Cortex of kidney (tissue), 1 donor: ENCODE measurements around the gene MTG1.
"Not testable (repeated sequence)": the region's sequence is repeated elsewhere in the genome, so short reads cannot be mapped to it uniquely, and the experiment has no call there.

Experiments used
- DNase-seq: peaks from one replicate; lab custom pipeline; 2025; lab: John Stamatoyannopoulos, UW

The MTG1 gene

DNA sequence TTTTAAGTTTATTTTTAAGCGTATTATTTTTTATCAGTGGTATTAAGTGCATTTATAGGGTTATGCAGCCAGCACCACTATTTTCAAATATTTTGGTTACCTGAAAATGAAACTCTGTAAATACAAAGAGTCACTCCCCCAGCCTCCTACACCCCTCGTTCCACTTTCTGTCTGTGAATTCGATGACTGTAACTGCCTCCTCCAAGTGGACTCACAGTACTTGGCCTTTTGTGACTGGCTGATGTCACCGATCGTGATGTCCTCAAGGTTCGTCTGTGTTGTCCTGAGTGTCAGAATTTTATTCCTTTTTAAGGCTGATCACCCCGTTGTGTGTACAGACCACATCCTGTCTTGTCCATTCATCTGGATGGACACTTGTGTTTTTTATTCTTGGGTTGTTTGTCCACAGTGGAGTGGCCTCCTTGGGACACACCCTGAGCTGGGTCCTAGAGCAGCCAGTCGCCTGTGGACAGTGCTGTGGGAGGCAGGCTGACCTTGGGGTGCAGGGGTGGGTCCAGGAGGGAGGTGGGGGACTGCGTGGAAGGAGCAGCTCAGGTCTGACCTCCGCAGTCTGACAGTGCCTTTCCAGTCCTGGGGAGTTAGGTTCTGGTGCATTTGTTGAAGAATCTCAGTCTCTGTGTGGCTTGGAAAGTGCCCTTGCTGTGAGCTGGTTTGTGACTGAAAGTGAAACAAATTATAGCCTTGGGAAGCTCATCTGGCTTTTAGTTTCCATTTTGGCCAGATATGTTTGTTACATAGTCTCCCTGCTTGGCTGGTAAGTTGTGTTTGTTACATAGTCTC, 6.9 kb downstream of the MTG1 start:
- DNase-seq = no peak

DNA sequence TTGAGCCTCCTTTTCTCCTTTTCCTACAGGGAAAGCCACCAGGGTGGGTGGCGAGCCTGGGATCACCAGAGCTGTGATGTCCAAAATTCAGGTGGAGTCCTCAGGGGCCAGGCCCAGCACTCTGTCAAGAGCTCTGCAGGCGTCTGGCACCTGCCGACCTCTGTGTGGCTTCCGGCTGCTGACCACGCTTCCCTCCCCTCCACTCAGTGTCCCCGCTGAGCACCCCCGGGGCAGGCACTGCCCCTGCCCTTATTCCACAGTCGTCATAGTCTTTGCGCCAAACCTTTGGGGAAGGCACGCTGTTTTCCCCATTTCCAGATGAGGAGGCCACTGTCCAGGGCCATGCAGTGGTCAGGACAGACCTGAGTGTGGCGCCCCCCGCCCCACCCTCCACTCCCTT, 7.5 kb downstream of the MTG1 start:
- no peak for DNase-seq

DNA sequence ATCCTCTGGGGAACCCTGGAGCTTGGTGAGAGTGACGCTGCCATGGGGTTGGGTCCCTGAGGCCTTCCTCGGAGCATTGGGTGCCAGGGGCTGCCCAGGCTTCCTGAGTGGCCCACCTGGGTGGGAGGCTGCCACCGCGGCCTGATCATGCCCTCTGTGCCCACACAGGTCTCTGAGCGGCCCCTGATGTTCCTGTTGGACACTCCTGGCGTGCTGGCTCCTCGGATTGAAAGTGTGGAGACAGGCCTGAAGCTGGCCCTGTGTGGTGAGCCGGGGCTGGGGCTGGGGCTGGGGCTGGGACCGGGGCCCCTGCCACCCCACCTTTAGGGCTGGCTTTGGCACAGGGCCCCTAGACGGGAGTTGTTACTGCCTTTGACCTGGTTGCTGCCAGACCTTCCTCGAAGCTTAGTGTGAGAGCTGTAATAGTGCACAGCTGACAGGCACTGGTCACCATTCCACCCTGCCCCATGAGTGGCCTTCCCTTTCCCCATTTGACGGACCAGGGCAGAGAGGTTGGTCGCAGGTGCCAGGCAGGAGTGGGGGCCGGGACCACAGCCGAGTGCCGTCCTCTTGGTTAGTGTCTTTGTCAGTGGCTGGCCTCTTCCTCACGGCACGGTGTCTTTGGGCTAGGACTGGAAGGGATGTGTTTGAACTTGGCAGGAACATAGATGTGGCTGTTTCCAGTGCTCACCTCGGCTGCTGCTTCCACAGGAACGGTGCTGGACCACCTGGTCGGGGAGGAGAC, 8.2 kb downstream of the MTG1 start:
- DNase-seq = no peak

DNA sequence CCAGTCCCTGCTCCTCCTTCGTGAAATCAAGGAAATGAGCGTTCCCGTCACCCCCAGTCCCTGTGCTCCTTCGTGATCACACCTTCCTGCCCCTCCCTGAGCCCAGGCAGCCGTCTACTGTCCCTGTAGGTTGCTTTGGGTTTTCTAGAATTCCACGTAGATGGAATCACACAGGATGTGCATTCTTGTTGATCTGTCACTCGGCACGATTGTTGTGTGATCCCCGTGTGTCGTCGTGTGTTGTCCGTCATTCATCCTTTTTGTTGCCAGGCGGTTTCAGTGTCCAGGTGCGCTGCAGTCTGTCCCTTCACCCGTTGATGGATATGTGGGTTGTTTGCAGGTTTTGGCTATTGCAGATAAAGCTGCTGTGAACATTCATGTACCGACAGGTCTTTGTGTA, 9.4 kb downstream of the MTG1 start:
- DNase-seq = no peak

DNA sequence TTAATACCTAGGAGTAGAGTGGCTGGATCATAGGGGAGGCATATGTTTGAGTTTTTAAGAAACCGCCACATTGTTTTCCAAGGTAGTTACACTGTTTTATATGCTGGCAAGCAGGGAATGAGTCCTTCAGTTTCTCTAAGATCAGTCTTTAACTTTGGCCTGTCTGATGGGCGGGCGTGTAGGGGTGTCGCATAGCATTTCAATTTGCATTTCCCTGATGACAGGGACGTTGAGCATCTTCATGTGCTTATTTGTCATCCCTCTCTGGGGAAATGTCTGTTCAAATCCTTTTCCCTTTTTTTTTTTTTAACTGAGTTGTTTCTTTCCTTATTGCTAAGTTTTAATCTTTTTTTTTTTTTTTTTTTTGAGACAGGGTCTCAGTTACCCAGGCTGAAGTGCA, 9.8 kb downstream of the MTG1 start:
- DNase-seq = no peak

DNA sequence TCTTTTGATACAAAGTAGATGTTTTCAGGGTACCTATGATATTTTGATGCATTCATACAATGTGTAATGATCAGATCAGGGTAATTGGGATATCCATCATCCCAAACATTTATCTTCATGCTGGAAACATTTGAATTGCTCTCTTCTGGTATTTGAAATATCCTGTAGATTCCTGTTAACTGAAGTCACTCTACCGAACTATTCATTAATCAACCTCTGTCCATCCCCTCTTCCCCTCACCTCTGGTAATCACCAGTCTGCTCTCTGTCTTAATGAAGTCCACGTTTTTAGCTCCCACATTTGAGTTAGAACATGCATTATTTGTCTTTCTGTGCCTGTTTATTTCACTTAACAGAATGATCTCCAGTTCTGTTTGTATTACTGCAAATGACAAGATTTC, 11.3 kb downstream of the MTG1 start:
- no peak for DNase-seq

DNA sequence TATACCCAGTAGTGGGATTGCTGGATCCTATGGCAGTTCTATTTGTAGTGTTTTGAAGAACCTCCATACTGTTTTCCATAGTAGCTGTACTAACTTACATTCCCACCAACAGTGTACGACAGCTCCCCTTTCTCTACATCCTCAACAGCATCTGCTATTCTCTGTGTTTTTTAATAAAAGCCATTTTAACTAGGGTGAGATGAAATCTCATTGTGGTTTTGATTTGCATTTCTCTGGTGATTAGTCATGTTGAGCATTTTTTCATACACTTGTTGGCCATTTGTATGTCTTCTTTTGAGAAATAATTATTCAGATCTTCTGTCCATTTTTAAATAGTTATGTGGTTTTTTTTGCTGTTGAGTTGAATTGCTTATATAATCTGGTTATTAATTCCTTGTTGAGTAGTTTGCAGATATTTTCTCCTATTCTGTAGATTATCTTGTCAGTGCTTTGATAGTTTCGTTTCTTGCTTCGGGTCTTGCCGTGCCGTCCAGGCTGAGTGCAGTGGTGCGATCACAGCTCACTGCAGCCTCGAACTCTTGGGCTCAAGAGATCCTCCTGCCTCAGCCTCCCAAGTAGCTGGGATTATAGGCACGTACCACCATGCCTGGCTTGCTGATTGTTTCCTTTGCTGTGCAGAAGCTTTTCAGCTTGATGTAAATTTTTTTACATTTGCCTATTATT, 12.0 kb downstream of the MTG1 start:
- DNase-seq = no peak

DNA sequence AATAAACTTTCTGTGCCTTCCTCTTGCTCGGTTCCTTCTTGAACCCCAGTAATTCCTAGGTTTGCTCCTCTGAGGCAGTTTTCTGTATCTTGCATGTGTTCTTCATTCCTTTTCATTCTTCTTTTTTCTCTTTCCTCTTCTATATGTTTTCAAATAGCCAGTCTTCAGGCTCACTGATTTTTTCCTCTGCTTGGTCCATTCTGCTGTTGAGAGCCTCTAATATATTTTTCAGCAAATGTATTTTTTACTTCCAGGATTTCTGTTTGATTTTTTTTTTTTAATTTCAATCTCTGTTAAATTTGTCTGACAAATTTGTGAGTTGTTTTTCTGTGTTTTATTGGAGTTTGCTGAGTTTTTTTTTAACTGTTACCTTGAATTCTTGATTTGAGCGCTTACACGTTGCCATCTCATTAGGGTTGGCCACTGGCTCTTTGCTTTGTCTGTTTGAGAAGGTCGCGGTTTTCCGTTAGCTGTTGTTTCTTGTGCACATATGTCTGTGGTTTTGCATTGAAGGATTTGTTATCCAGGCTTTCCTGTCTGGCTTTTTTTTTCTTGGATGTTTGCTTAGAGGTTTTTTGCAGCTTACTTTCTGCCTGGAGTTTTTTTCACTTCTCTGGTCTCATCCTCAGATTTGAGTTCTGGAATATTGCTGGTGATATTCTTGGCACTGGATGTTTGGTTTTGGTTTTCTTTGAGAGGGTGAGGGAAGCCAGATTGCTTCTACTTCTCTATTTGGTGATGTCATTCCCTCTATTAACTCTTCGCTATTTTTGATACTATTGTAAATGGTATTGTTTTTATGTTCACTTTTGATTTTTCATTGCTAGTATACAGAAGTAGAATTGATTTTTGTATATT, 17.8 kb downstream of the MTG1 start:
- DNase-seq = no peak

DNA sequence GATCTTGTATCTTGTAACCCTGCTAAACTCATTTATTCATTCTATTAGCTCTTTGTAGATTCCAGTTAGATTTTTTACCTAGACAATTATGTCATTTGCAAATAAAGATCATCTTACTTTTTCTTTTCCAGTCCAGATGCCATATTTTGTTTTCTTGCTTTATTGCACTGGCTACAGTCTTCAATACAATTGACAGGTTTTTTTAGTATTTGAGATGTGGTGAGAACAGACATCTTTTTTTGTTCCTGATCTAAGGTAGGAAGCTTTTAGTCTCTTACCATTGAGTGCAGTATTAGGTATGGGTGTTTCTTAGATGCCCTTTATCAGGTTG, 18.4 kb downstream of the MTG1 start:
- DNase-seq = no peak

DNA sequence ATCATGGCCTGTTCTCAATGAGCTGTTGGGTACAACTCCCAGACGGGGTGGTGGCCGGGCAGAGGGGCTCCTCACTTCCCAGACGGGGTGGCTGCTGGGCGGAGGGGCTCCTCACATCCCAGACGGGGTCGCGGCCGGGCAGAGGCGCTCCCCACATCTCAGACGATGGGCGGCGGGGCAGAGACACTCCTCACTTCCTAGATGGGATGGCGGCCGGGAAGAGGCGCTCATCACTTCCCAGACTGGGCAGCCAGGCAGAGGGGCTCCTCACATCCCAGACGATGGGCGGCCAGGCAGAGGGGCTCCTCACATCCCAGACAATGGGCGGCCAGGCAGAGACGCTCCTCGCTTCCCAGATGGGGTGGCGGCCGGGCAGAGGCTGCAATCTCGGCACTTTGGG, 20.4 kb downstream of the MTG1 start:
- not testable (repeated sequence) for DNase-seq

DNA sequence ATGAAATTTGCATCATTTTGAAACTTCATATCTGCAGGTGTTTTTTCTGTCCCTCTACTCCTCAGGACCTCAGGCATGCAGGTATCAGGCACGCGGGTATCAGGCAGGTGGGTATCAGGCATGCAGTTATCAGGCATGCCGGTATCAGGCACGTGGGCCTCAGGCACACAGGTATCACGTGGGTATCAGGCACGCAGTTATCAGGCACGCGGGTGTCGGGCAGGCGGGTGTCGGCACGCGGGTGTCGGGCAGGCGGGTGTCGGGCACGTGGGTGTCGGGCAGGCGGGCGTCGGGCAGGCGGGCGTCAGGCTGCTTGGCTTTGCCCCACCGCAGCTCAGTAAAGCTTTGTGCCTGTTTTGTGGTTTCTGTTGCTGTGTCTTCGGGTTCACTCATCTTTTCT, 21.8 kb downstream of the MTG1 start:
- no peak for DNase-seq

DNA sequence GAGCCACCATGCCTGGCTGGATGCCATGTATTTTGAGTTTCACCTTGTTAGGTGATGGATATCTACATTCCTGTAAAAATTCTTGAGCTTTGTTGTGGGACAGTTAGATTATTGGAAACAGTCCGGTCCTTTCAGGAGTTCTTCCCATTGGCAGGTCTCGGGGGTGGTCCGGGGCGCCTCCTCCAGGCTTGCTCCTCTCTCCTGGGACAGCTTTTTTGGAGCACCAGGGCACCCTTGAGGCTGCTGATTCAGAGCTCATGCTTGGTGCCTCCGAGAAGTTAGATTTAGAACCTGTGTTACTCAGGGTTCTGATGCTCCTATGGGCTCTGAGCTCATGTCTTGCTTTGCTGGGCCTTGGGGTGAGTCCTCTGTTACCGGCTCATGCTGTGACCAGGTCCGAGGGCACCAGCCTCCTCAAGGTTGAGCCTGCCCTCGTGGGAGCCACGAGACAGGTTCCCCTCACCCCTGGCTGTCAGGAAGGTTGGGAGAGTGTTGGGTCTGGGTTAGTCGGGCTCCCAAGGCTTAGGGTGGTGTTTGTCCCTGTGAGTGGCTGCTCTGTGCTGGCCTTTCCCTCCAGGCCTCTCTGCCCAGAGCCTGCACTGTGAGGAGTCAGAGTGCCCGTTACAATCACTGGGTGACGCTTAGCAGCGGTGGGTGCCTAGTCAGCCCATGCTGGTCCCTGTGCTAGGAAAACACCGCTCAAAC, 24.5 kb downstream of the MTG1 start:
- no peak for DNase-seq

DNA sequence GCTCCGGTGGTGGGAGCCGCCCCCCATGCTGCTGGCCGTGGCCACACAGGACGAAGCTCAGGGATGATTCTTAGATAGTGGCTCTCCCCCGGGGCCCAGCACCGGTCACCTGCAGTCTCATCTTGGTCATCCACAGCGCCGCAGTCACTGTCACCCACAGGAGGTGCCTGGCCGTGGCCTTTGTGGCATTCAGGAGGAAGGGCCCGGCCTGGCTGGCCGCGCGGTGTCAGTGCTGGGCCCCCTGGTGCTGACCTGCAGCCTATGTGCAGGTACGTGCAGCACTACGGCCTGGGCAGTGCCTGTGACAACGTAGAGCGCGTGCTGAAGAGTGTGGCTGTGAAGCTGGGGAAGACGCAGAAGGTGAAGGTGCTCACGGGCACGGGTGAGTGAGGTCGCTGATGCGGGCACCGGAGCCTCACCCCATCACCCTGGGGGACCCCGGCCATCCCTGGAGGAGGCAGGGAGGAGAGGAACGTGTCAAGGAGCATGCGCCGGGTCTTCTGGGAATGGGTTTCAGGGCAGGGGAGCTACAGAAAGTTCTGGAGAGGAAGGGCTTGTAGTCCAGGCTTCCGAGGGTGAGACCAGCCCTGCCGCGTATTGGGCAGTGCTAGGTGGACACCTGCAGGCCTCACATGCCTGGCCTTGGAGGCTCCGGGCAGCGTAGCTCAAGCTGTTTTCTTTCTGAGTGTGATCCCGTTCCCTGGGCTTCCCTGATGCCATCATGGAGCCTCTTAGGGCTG, 25.4 kb downstream of the MTG1 start:
- no peak for DNase-seq

DNA sequence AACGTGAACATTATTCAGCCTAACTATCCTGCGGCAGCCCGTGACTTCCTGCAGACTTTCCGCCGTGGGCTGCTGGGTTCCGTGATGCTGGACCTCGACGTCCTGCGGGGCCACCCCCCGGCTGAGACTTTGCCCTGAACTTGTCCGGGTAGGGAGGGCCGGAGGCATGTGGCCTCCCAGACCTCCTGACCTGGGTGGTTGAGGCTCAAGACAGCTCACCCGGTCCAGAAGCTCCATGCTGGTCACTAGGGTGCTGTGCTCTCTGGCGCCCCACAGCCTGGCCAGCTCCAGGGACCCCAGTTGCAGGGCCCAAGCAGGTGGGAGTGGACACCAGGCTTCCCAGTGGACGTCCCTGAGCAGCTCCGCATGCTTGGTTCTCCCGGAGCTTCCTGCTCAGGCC, 26.1 kb downstream of the MTG1 start:
- DNase-seq = no peak

DNA sequence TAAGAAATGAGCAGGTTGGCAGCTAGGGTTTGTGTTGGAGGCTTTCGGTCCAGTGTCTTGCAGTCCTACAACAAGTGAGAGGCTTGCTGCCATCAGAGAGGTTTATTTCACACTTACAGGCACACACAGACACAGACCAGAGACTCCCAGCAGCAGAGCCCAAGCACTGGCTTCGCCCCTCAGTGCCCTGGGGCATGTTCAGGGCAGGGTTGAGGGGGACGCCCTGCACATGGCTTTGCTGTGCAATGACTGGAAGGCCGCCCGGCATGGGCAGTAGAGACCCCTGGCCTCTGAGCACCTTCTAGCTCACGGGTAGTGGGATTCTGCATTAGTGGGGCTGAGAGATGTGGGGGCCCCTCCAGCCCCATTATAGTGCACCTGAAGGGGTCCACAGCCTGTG, 26.6 kb downstream of the MTG1 start:
- DNase-seq = no peak

DNA sequence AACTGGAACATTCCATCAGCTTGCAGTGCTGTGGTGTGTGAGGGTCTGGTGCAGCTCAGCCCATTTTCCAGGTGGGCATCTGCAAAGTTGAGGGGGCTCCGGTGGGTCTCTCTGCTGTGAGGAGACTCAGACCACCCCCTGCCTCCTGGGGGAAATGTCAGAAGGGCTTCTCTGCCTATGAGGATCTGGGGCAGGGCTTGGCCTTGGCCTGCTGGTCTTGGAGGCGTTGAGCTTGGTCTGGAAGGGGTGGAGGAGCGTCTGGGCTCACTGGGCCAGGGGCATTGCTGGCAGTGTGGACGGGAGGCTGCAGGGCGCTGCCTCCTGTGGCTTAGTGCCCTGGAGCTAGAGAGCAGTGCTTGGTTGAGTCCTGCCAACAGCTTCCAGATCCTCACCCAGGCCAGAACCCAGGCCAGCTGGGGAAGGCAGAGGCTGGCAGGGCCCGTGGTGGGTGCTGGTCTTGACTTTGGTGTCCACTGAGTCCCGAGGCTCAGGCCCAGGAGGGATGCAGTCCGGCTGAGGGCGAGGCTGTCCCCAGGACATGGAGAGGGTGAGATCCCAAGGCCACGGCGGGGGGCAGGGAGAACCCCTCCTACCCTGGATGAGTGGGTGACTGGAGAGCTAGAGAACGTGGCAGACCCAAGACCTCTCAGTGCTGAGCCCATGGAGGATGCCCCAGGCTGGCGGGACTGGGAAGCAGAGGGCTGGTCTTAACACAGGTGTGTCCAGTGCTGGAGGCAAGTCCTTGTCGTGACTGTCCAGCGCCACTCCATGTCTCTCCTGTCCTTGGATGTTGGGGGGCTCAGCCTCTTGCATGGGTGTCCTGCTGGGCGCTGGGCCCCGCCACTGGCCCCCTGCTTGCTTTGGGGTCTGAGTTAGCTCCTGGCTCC, 27.6 kb downstream of the MTG1 start:
- no peak for DNase-seq

DNA sequence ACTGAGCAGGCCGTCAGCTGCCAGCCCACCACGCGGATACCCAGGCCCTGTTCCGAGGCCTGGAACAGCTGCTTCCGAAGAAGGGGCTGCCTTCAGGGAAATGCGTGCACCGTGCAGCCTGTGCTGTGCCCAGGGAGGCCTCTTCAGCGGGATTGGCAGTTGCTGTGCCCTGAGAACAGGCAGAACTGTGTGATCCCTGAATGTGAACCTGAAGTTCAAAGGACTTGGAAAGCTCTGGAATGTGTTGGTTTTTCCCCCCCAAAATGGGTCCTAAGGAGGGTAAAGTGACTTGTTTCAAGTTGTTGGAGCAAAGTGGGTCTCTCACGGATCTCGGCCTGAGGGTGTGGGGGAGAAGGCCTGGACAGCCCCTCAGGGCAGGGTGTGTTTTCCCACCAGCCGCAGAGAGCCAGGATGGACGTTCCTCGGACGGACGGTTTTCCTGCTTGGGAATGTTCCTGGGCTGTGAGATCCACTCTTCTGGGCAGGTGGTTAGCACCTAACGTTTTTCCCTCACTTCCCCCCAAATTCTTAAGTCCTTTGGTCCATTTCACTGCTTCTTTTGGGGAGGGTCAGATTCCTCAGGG, 28.4 kb downstream of the MTG1 start:
- no peak for DNase-seq

DNA sequence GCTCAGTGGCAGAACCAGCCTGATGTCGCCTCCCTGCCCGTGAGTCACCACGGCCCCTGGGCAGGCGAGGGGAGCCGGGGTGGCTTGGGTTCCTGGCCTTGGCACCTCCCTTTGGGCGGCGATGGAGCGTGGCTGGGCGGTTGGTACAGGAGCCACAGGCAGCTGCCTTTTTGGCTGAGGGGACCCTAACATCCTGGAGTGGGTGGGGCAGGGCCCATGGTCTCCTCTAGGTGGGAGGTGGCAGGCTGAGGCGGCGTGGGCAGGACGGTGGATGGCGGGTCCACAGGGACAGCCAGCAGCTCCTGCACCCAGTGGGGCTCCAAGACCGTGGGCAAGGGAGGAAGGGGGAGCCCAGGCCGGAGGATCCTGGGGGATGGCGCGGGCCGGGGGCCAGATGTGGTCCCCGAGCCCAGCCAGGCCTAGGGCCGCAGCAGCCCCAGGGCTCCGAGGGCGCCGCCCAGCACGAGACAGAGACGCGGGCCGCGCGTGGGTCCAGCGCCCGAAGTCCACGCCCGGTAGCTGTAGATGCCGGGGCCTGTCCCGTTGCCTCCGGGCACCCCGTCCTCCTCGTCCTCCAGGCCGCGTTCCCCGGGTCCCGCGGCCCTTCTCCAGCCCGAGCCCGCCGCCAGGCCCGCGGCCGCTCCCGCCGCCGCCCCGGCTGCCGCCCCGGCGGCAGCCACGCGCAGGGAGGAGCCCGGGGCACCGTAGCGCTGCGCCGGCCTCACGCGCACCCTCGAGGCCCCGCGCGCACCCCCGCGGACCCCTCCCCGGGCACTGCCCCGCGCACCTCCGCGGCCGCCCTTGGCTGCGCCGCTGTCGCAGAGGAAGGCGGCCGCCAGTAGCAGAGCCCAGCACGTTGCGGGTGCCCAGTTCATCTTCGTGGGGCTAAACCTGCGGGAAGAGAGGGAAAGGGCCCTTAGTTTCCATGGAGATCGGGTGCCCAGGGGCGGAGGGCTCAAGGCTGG, 29.1 kb downstream of the MTG1 start:
- no peak for DNase-seq
